WI38 (cell line): ENCODE measurements around the gene C19orf81.
"Not testable (repeated sequence)": the region's sequence is repeated elsewhere in the genome, so short reads cannot be mapped to it uniquely, and the experiment has no call there.

ENCODE experiments used
- H3K4me3 ChIP-seq: 2 replicates; pipeline ENCODE4 v1.5.1; 2011; ENCODE audit warnings: low read depth, mild to moderate bottlenecking, control low read depth, low read length
- TF ChIP-seq, protein P1 (sequence below): IDR thresholded peaks from 2 replicates; pipeline ENCODE4 v1.5.1; 2012; ENCODE audit warnings: low read depth, mild to moderate bottlenecking, control low read depth, low read length

C19orf81 gene

DNA sequence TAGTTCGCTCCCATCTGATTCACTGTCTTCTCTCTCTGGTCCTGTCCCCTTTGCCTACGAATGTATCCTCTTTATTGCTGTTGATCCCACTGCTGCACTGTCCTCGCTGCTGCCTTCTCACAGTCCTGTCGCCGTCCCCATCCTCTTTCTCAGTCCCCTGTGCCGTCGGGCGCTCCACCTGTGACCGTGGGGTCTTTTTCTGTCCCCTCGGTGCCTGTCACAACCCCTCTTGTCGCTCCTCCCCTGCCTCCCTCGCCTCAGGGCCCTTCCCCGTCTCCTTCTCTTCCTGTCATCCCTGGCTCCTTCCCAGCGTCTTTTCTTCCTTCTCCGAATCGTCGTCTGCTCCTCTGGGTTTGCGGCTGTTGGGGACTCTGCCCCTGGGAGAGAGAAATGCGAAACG is 41.9 kb upstream of the C19orf81 start:
- no peak overlapping the region for H3K4me3 ChIP-seq
- TF ChIP-seq, protein P1, sequence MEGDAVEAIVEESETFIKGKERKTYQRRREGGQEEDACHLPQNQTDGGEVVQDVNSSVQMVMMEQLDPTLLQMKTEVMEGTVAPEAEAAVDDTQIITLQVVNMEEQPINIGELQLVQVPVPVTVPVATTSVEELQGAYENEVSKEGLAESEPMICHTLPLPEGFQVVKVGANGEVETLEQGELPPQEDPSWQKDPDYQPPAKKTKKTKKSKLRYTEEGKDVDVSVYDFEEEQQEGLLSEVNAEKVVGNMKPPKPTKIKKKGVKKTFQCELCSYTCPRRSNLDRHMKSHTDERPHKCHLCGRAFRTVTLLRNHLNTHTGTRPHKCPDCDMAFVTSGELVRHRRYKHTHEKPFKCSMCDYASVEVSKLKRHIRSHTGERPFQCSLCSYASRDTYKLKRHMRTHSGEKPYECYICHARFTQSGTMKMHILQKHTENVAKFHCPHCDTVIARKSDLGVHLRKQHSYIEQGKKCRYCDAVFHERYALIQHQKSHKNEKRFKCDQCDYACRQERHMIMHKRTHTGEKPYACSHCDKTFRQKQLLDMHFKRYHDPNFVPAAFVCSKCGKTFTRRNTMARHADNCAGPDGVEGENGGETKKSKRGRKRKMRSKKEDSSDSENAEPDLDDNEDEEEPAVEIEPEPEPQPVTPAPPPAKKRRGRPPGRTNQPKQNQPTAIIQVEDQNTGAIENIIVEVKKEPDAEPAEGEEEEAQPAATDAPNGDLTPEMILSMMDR: no peak

GRCh38 chr19:50607874-50608785 is 41.1 kb upstream of the C19orf81 start:
- TF ChIP-seq, protein P1: 0 out of 2 replicates have a peak, but pooled peaks have one; percentile 10
- H3K4me3 ChIP-seq: no peak overlapping the region

DNA sequence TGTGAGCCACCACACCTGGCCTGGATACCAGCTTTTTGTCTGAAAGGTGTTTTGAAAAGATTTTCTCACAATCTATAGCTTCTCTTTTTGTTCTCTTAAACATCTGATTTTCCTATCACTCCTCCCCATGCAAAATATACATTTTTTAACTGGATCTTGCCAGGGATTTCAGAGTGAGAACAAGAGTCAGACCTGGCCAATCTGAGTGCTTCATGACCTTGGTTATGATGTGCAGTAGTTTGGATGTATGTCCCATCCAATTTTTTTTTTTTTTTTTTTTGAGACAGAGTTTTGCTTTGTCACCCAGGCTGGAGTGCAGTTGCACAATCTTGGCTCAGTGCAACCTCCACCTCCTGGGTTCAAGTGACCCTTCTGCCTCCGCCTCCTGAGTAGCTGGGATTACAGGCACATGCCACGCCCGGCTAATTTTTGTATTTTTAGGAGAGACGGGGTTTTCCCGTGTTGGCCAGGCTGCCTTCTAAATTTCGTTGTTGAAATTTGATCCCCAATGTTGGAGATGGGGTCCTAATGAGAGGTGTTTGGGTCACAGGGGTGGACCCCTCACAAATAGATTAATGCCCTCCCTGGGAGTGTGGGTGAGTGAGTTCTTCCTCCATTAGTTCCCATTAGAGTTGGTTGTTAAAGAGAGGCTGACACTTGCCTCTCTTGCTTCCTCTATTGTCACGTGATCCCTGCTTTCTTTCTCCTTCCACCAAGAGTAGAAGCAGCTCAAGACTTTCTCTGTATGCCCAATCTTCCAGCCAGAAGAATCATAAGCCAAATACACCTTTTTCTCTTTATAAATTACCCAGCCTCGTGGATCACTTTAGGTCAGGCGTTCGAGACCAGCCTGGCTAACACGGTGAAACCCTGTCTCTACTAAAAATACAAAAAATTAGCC is 36.5 kb upstream of the C19orf81 start:
- H3K4me3 ChIP-seq: not testable (repeated sequence)

DNA sequence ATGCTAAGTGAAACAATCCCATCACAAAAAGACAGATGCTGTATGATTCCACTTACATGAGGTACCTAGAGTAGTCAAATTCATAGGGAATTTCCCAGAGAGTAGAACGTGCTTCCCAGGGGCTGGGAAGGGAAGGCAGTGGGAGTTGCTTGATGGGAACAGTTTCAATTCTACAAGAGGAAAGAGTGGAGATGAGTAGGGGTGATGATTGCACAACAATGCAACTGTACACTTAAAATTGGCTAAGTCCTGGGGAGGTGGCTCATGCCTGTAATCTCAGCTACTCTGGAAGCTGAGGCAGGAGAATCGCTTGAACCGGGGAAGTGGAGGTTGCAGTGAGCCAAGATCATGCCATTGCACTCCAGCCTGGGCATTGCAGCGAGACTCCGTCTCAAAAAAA is 30.9 kb upstream of the C19orf81 start:
- not testable (repeated sequence) for H3K4me3 ChIP-seq

GRCh38 chr19:50619184-50619583 is 30.1 kb upstream of the C19orf81 start:
- not testable (repeated sequence) for H3K4me3 ChIP-seq

- not testable (repeated sequence) for H3K4me3 ChIP-seq
Measured at GRCh38 chr19:50620394-50620906, 28.8 kb upstream of the C19orf81 start.

DNA sequence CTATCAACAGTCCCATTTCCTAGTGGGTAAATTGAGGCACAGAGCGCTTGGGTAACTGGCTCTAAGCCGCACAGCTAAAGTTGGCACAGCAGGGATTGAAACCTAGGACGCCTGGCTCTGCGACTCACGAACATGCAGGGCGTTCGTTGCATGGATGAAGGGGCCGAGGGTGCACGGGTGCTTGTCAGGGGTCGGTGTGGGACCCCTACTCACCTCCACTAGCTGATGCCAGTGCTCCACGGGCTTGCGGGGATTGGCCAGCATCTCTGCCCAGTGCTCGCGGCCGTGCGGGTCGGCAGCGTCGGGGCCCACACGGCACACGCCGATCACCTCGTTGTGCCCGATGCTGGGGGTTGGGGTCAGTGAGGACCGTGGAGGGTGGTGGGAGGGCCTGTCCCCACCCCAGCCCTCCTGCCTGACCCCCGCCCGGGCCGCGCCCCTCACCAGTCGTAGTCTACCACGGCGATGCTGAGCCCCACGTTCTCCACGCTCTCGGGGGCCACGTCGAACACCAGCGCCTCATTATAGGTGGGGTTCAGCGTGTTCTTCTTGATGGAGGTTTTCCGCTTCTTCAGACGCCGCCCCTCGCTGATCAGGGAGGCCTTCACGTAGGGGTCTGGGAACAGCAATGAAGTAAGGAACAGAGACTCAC is 24.2 kb upstream of the C19orf81 start:
- H3K4me3 ChIP-seq: no peak overlapping the region
- TF ChIP-seq, protein P1: no peak

GRCh38 chr19:50626011-50626410 is 23.2 kb upstream of the C19orf81 start:
- TF ChIP-seq, protein P1: no peak
- no peak overlapping the region for H3K4me3 ChIP-seq

GRCh38 chr19:50626795-50627194 is 22.4 kb upstream of the C19orf81 start:
- TF ChIP-seq, protein P1: no peak

More at GRCh38 chr19:50626795-50627194, 22.4 kb upstream of the C19orf81 start:
- H3K4me3 ChIP-seq: no peak overlapping the region
